Tibial nerve (tissue), 4 donors: Measurements from ENCODE around the gene PPP2R3B. TPM values are rescaled to one million over a fixed set of nuclear protein-coding genes. Genes with fewer than 3 reads are reported as not detected.
A peak's percentile ranks its signal among the peaks of the same experiment; 100 is the strongest.
"Not testable (repeated sequence)": the region's sequence is repeated elsewhere in the genome, so short reads cannot be mapped to it uniquely, and the experiment has no call there.

Experiments used
- DNase-seq, 2 donors: peaks; one replicate each; pipeline ENCODE4 v3.0.0-alpha.2; 2019; ENCODE audit warnings: low spot score in 2 of 2
- H3K27ac ChIP-seq, 4 donors: fragments of 200-600 bp; sonication (generic) in 3 of 4; one replicate each; pipeline ENCODE4 v1.5.1; 2017 to 2019; ENCODE audit warnings: mild to moderate bottlenecking in 1 of 4
- H3K27me3 ChIP-seq, 2 donors: fragments of 200-600 bp; sonication (generic) in 1 of 2; one replicate each; pipeline versions ENCODE4 v1.5.1 to v1.6.0; 2017 to 2019
- H3K36me3 ChIP-seq, 3 donors: fragments of 200-600 bp; sonication (generic); one replicate each; pipeline ENCODE4 v1.5.1; 2018 to 2019
- H3K4me1 ChIP-seq, 4 donors: fragments of 200-600 bp; sonication (generic) in 3 of 4; one replicate each; pipeline ENCODE4 v1.5.1; 2017 to 2019
- H3K4me3 ChIP-seq, 4 donors: fragments of 200-600 bp; sonication (generic) in 3 of 4; one replicate each; pipeline ENCODE4 v1.5.1; 2017 to 2019; ENCODE audit warnings: mild to moderate bottlenecking in 1 of 4, moderate library complexity in 1 of 4
- H3K9me3 ChIP-seq, 4 donors: fragments of 200-600 bp; sonication (generic) in 3 of 4; one replicate each; pipeline ENCODE4 v1.5.1; 2017 to 2019
- EP300 ChIP-seq, 2 donors: sonication (generic); formaldehyde crosslinking; IDR thresholded peaks; one replicate each; pipeline ENCODE4 v1.6.1; 2017; ENCODE audit warnings: antibody characterized with exemption in 2 of 2, mild to moderate bottlenecking in 1 of 2
- POLR2A ChIP-seq, 2 donors: fragments of 450-650 bp; IDR thresholded peaks; one replicate each; pipeline ENCODE4 v1.6.1; 2017; ENCODE audit warnings: antibody characterized with exemption in 2 of 2, mild to moderate bottlenecking in 2 of 2, moderate library complexity in 2 of 2
- WGBS, 2 donors: methylation state at CpG; one replicate each; pipeline ENCODE4 v1.1.5; 2018; 5-methylcytosine and 5-hydroxymethylcytosine counted together
- total RNA-seq, 4 donors: library from RNA; depleted of rRNA; stranded (reverse); fragments of >200 nt; gene quantifications; one replicate each; pipeline ENCODE4 v1.1.0, GENCODE V29; 2016
- TF ChIP-seq, protein P1 (sequence below), 5 experiments: fragments of 200-600 bp in 3 of 5; fragments of 450-650 bp in 2 of 5; sonication (generic) in 3 of 5; IDR thresholded peaks; one replicate each; pipeline ENCODE4 v1.5.1; 2016 to 2019; ENCODE audit warnings: antibody characterized with exemption in 5 of 5, mild to moderate bottlenecking in 3 of 5, moderate library complexity in 2 of 5

PPP2R3B gene
- total RNA-seq, 4 donors from 2014 or later = 20.4 to 59.4 (median 32.7) TPM

DNA sequence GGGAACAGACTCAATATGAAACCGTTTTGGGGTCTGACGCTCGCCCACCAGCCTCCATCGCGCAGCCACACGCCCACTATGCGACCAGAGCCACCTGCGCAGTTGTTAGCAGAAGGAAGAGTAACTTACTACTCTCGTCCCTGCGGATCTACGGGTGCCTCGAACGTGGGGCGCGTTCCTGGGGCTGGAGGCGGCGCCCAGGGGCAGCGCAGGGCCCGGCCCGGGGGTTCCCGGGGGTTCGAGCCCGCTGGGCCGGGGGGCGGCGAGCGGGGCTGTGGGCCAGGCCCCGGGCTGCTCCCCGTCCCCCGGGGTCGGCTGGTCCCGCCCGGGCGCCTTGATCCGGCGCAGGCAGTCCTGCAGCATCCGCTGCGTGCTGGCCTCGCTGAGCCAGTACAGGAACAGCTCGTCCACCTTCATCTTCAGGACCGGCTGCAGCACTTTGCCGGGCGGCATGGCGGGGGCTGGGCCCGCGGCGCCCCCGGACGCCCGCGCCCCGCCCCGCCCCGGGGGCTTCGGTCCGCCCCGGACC is 404 bp downstream of the PPP2R3B start:
- Histone ChIP-seq H3K27me3 (no peaks in the 10 kb centered on the region), H3K4me1 (peaks cover 0 to 29% (median 8%) of the 10 kb centered on the region in 4 donors), H3K4me3 (peak overlapping the region; percentile 30 to 99 (median 88)), H3K9me3 (no peaks in the 10 kb centered on the region), H3K27ac (peak overlapping the region; percentile 98 to 100 (median 98)), H3K36me3 (no peaks in the 10 kb centered on the region)
- DNase-seq = no peak
- WGBS, 2 donors = 0 to 1% methylated on average over 11 to 17 of the region's 57 CpGs
- TF ChIP-seq POLR2A (IDR thresholded peaks at IDR 0.05) = no peak
- TF ChIP-seq, protein P1, sequence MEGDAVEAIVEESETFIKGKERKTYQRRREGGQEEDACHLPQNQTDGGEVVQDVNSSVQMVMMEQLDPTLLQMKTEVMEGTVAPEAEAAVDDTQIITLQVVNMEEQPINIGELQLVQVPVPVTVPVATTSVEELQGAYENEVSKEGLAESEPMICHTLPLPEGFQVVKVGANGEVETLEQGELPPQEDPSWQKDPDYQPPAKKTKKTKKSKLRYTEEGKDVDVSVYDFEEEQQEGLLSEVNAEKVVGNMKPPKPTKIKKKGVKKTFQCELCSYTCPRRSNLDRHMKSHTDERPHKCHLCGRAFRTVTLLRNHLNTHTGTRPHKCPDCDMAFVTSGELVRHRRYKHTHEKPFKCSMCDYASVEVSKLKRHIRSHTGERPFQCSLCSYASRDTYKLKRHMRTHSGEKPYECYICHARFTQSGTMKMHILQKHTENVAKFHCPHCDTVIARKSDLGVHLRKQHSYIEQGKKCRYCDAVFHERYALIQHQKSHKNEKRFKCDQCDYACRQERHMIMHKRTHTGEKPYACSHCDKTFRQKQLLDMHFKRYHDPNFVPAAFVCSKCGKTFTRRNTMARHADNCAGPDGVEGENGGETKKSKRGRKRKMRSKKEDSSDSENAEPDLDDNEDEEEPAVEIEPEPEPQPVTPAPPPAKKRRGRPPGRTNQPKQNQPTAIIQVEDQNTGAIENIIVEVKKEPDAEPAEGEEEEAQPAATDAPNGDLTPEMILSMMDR (IDR thresholded peaks at IDR 0.05) = no peak
- TF ChIP-seq EP300 (IDR thresholded peaks at IDR 0.05) = no peak

DNA sequence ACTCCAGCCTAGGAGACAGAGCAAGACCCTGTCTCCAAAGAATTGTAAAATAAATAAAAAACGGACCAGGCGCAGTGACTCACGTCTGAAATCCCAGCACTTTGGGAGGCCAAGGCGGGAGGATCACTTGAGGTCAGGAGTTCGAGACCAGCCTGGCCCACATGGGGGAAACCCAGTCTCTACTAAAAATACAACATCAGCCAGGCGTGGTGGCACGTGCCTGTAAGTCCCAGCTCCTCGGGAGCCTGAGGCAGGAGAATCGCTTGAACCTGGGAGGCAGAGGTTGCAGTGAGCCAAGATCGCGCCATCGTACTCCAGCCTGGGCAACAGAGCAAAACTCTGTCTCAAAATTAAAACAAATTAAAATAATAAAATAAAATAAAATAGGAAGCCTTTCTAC is 971 bp downstream of the PPP2R3B start:
- 49 to 56% methylated on average over 12 of the region's 12 CpGs for WGBS, 2 donors
- Histone ChIP-seq H3K4me1 (peaks cover 0 to 29% (median 8%) of the 10 kb centered on the region in 4 donors), H3K4me3 (peak overlapping the region in 3 of 4 donors; percentile 30 to 99 (median 95))
- not testable (repeated sequence) for H3K27me3 ChIP-seq, H3K9me3 ChIP-seq, H3K27ac ChIP-seq, H3K36me3 ChIP-seq, DNase-seq

DNA sequence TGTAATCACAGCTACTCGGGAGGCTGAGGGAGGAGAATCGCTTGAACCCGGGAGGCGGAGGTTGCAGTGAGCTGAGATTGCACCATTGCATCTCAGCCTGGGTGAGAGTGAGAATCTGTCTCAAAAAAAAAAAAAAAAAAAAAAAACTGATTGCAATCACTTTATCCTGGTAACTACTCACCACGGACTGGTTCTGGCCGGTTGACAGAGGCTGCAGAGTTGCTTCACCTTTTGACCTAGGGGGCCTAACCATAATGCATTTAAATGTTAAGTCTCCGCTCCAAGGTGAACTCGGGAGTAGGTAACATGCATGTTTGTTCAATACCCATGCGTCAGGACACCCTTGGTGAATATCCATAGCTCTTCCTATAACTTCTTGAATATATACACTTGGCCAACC is 1.8 kb downstream of the PPP2R3B start:
- WGBS, 2 donors = 92 to 93% methylated on average over 9 of the region's 9 CpGs
- DNase-seq = no peak
- no peak overlapping the region for H3K27ac ChIP-seq
- peaks cover 0 to 29% (median 8%) of the 10 kb centered on the region in 4 donors for H3K4me1 ChIP-seq
- no peak overlapping the region for H3K4me3 ChIP-seq
- H3K36me3 ChIP-seq = no peaks in the 10 kb centered on the region
- no peaks in the 10 kb centered on the region for H3K27me3 ChIP-seq
- TF ChIP-seq POLR2A (IDR thresholded peaks at IDR 0.05) (no peak), EP300 (IDR thresholded peaks at IDR 0.05) (no peak)
- TF ChIP-seq, protein P1 (IDR thresholded peaks at IDR 0.05) = no peak
- H3K9me3 ChIP-seq = no peaks in the 10 kb centered on the region

DNA sequence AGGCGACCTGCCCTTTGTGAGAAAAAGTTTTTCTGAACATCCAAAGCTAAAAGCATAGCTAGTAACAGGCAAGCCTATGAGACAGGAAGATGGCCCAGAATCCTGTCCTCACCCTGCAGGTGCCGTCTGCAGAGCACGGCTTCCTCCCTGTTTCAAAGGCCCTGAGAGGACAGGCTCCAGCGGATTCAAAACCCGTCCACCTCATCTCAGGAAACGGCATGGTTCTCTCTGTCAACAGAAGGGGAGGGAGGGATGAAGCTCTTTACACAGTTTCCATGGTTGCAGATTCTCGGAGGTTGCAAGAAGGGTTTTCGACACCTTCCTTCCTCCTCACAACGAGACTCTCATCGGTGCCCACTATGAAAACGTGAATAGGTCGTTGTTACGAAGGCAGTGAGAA is 8.3 kb downstream of the PPP2R3B start:
- no peaks in the 10 kb centered on the region for H3K36me3 ChIP-seq
- H3K27ac ChIP-seq = no peak overlapping the region
- no peak for DNase-seq
- peaks cover 0 to 27% of the 10 kb centered on the region in 2 donors for H3K27me3 ChIP-seq
- TF ChIP-seq POLR2A (IDR thresholded peaks at IDR 0.05) (no peak), EP300 (IDR thresholded peaks at IDR 0.05) (no peak)
- TF ChIP-seq, protein P1 (IDR thresholded peaks at IDR 0.05) = no peak
- WGBS, 2 donors = 82 to 86% methylated on average over 13 of the region's 13 CpGs
- no peaks in the 10 kb centered on the region for H3K9me3 ChIP-seq
- no peak overlapping the region for H3K4me3 ChIP-seq
- peaks cover 0 to 16% (median 4%) of the 10 kb centered on the region in 4 donors for H3K4me1 ChIP-seq

DNA sequence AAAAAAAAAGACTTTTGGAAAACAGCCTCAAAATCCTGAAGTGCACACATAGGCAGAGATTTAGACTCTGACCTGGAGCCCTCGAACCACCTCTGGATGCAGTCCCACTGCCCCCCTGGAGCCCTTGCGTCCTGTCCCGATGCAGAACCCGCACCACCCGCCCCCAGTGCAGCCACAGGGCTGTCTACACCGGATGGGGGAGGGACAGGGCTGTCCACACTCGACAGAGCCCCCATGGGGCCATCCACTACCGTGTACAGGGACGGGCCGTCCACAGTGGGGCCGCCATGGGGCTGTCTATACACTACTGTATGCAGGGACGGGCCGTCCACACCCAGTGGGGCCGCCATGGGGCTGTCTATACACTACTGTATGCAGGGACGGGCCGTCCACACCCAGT is 10.5 kb downstream of the PPP2R3B start:
- H3K27ac ChIP-seq, DNase-seq, H3K4me3 ChIP-seq, H3K36me3 ChIP-seq, H3K9me3 ChIP-seq: not testable (repeated sequence)
- 86 to 95% methylated on average over 6 to 7 of the region's 16 CpGs for WGBS, 2 donors
- peaks cover 0 to 47% of the 10 kb centered on the region in 2 donors for H3K27me3 ChIP-seq
- peaks cover 0 to 37% (median 7%) of the 10 kb centered on the region in 4 donors for H3K4me1 ChIP-seq

DNA sequence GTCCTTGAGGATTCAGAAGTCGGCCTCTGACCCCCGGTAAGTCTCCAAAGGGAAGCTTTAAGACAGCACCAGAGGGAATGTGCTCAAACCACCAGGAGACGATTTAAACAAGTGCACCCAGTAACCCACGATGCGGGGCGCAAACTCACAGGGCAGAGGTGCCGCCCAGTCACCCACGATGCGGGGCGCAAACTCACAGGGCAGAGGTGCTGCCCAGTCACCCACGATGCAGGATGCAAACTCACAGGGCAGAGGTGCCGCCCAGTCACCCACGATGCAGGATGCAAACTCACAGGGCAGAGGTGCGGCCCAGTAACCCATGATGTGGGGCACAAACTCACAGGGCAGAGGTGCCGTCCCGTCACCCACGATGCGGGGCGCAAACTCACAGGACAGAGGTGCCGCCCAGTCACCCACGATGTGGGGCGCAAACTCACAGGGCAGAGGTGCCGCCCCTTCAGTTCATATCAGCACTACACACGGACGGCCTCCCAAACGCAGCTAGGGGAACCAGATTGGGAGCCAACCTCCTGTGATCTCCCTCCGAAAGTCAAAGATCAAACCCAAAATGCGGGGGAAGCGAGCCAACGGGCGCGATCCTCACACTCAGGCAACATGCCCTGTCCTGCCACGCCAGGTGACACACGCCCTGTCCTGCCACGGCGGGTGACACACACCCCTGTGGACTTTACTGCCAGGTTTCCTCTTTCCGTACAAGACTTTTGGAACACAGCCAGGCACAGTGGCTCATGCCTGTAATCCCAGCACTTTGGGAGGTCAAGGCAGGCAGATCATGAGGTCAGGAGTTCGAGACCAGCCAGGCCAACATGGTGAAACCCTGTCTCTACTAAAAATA is 11.3 kb downstream of the PPP2R3B start:
- H3K9me3 ChIP-seq = no peaks in the 10 kb centered on the region
- H3K36me3 ChIP-seq = peaks cover 0 to 7% (median 0%) of the 10 kb centered on the region in 3 donors
- no peak overlapping the region for H3K4me3 ChIP-seq
- no peak for TF ChIP-seq POLR2A (IDR thresholded peaks at IDR 0.05)
- TF ChIP-seq, protein P1 (IDR thresholded peaks at IDR 0.05) = no peak
- no peak for TF ChIP-seq EP300 (IDR thresholded peaks at IDR 0.05)
- peaks cover 0 to 49% of the 10 kb centered on the region in 2 donors for H3K27me3 ChIP-seq
- H3K27ac ChIP-seq = no peak overlapping the region
- peaks cover 0 to 41% (median 7%) of the 10 kb centered on the region in 4 donors for H3K4me1 ChIP-seq
- no peak for DNase-seq
- 77 to 87% methylated on average over 28 to 35 of the region's 38 CpGs for WGBS, 2 donors
